IMR-90 (cell line): Measurements from ENCODE around the gene NUTM1. TPM values are rescaled to one million over a fixed set of nuclear protein-coding genes. Genes with fewer than 3 reads are reported as not detected.

Experiments used
- ATAC-seq: fragments of 200-7000 bp; cut with Tn5 transposase; 2 replicates; pipeline ENCODE4 v1.9.1; 2020; ENCODE audit warnings: low read depth, mild to moderate bottlenecking, moderate library complexity
- BruUV-seq: library from RNA; stranded (reverse); fragments of 400-500 nt; replicated peaks from 2 replicates; lab custom pipeline; 2021; lab: Mats Ljungman, UMichigan
- CTCF ChIA-PET: fragments of 300-600 bp; formaldehyde crosslinking; extraction: SDS; loops from one replicate; lab custom pipeline; 2021; ENCODE audit warnings: antibody characterized with exemption; lab: Yijun Ruan, JAX
- POLR2A ChIA-PET: fragments of 300-600 bp; sonication (Branson Sonifier 250); formaldehyde crosslinking; loops from one replicate; lab custom pipeline; 2022; ENCODE audit warnings: antibody characterized with exemption; ENCODE audit not compliant: unreplicated experiment; lab: Charles Lee
- DNase-seq: peaks from one replicate; pipeline ENCODE4 v3.0.0; 2013
- H2AFZ ChIP-seq: replicated peaks from 2 replicates; pipeline ENCODE3; 2013; ENCODE audit warnings: low read length, mild to moderate bottlenecking; ENCODE audit not compliant: poor library complexity
- H2AK5ac ChIP-seq: 2 replicates; pipeline ENCODE4 v1.6.1; 2013; ENCODE audit warnings: low read depth, low read length, inconsistent platforms
- H2AK9ac ChIP-seq: replicated peaks from 2 replicates; pipeline ENCODE3; 2013; ENCODE audit warnings: mild to moderate bottlenecking, low read depth, low read length, moderate library complexity; ENCODE audit not compliant: poor library complexity
- H2BK120ac ChIP-seq: 2 replicates; pipeline ENCODE4 v1.6.1; 2013; ENCODE audit warnings: low read depth, low read length, inconsistent platforms
- H2BK15ac ChIP-seq: 3 replicates; pipeline ENCODE4 v1.6.1; 2013; ENCODE audit warnings: low read depth, low read length, inconsistent platforms
- H2BK20ac ChIP-seq: 2 replicates; pipeline ENCODE4 v1.6.1; 2013; ENCODE audit warnings: low read depth, mild to moderate bottlenecking, inconsistent platforms, low read length, moderate library complexity
- H2BK5ac ChIP-seq: 2 replicates; pipeline ENCODE4 v1.6.1; 2013; ENCODE audit warnings: mild to moderate bottlenecking, low read depth, low read length, inconsistent platforms; ENCODE audit not compliant: poor library complexity, severe bottlenecking
- H3K14ac ChIP-seq: replicated peaks from 2 replicates; pipeline ENCODE4 v1.6.1; 2013; ENCODE audit warnings: low read depth, low read length, inconsistent platforms
- H3K18ac ChIP-seq: 2 replicates; pipeline ENCODE4 v1.6.1; 2013; ENCODE audit warnings: low read depth, low read length, control low read depth
- H3K23ac ChIP-seq: 2 replicates; pipeline ENCODE4 v1.6.1; 2013; ENCODE audit warnings: low read depth, low read length, inconsistent platforms
- H3K27ac ChIP-seq: 2 replicates; pipeline ENCODE4 v1.5.1; 2013; ENCODE audit warnings: mild to moderate bottlenecking, control low read depth, low read length; ENCODE audit not compliant: insufficient read depth
- H3K27me3 ChIP-seq: 2 replicates; pipeline ENCODE4 v1.6.1; 2013; ENCODE audit warnings: low read length; ENCODE audit not compliant: control insufficient read depth, insufficient read depth
- H3K36me3 ChIP-seq: 2 replicates; pipeline ENCODE4 v1.6.1; 2013; ENCODE audit warnings: low read length, mixed read lengths; ENCODE audit not compliant: control insufficient read depth, insufficient read depth
- H3K4ac ChIP-seq: 2 replicates; pipeline ENCODE4 v1.6.1; 2013; ENCODE audit warnings: low read depth, low read length, inconsistent platforms
- H3K4me1 ChIP-seq: 2 replicates; pipeline ENCODE4 v1.6.1; 2013; ENCODE audit warnings: low read length, mixed read lengths; ENCODE audit not compliant: control insufficient read depth, insufficient read depth
- H3K4me2 ChIP-seq: 2 replicates; pipeline ENCODE4 v1.6.1; 2013; ENCODE audit warnings: low read depth, mild to moderate bottlenecking, control low read depth, low read length, moderate library complexity
- H3K4me3 ChIP-seq: 2 replicates; pipeline ENCODE4 v1.5.1; 2013; ENCODE audit warnings: low read depth, mild to moderate bottlenecking, control low read depth, low read length, moderate library complexity; ENCODE audit not compliant: insufficient read depth
- H3K56ac ChIP-seq: 2 replicates; pipeline ENCODE4 v1.6.1; 2013; ENCODE audit warnings: low read length, inconsistent platforms; ENCODE audit not compliant: insufficient read depth; ENCODE audit errors: extremely low read depth
- H3K79me1 ChIP-seq, 2 experiments: 2 replicates each; pipeline ENCODE4 v1.6.1; 2013; ENCODE audit warnings: low read length in 2 of 2, inconsistent platforms in 1 of 2, low read depth in 1 of 2
- H3K9ac ChIP-seq: 2 replicates; pipeline ENCODE4 v1.6.1; 2013; ENCODE audit warnings: low read depth, low read length, control low read depth
- H3K9me1 ChIP-seq: 2 replicates; pipeline ENCODE4 v1.6.1; 2013; ENCODE audit warnings: low read length, inconsistent platforms; ENCODE audit not compliant: insufficient read depth
- H3K9me3 ChIP-seq: 2 replicates; pipeline ENCODE4 v1.6.1; 2013; ENCODE audit warnings: low read length; ENCODE audit not compliant: control insufficient read depth, insufficient read depth
- H4K20me1 ChIP-seq: 2 replicates; pipeline ENCODE4 v1.6.1; 2013; ENCODE audit warnings: low read length, inconsistent platforms; ENCODE audit not compliant: insufficient read depth
- H4K5ac ChIP-seq: 2 replicates; pipeline ENCODE4 v1.6.1; 2013; ENCODE audit warnings: mild to moderate bottlenecking, low read depth, low read length, control low read depth
- H4K8ac ChIP-seq, 2 experiments: 2 replicates each; pipeline ENCODE4 v1.6.1; 2013; ENCODE audit warnings: low read depth in 2 of 2, low read length in 2 of 2, control low read depth in 1 of 2, inconsistent platforms in 1 of 2
- H4K91ac ChIP-seq: 2 replicates; pipeline ENCODE4 v1.6.1; 2013; ENCODE audit warnings: low read depth, low read length, inconsistent platforms; ENCODE audit not compliant: insufficient read depth
- BHLHE40 ChIP-seq: fragments of 150-350 bp; IDR thresholded peaks from 2 replicates; pipeline ENCODE4 v1.6.1; 2016; ENCODE audit warnings: mild to moderate bottlenecking, low read depth, low read length
- CEBPB ChIP-seq: IDR thresholded peaks from 2 replicates; pipeline ENCODE4 v1.6.1; 2012; ENCODE audit warnings: low read depth, low read length, improper control_type of control experiment
- CHD1 ChIP-seq: IDR thresholded peaks from 2 replicates; pipeline ENCODE4 v1.6.1; 2012; ENCODE audit warnings: low read depth, low read length, improper control_type of control experiment
- MAFK ChIP-seq: IDR thresholded peaks from 2 replicates; pipeline ENCODE4 v1.6.1; 2012; ENCODE audit warnings: low read depth, low read length, improper control_type of control experiment
- MAZ ChIP-seq: IDR thresholded peaks from 2 replicates; pipeline ENCODE4 v1.6.1; 2012; ENCODE audit warnings: low read depth, mild to moderate bottlenecking, low read length, improper control_type of control experiment, moderate library complexity, borderline replicate concordance
- MXI1 ChIP-seq: IDR thresholded peaks from 2 replicates; pipeline ENCODE4 v1.6.1; 2012; ENCODE audit warnings: low read depth, mild to moderate bottlenecking, low read length, moderate library complexity, borderline replicate concordance
- RCOR1 ChIP-seq: IDR thresholded peaks from 2 replicates; pipeline ENCODE4 v1.6.1; 2012; ENCODE audit warnings: mild to moderate bottlenecking, low read length, improper control_type of control experiment; ENCODE audit not compliant: insufficient replicate concordance
- USF2 ChIP-seq: fragments of 150-350 bp; IDR thresholded peaks from 2 replicates; pipeline ENCODE4 v1.6.1; 2017; ENCODE audit warnings: mild to moderate bottlenecking, antibody characterized with exemption, low read length, low read depth
- WGBS, 2 experiments: methylation state at CpG; one replicate each; pipeline versions ENCODE4 v1.1.5 to v1.1.7; 2013; ENCODE audit warnings: missing lambda C conversion rate in 2 of 2; ENCODE audit not compliant: insufficient read length in 1 of 2; ENCODE audit errors: extremely low coverage in 2 of 2; 5-methylcytosine and 5-hydroxymethylcytosine counted together
- dilution Hi-C: fragments of 300-500 bp; cut with HindIII; formaldehyde crosslinking; loops from one replicate; pipeline ENCODE4 v1.14.3; 2018; ENCODE audit warnings: low sequenced_read_pairs; ENCODE audit not compliant: unreplicated experiment
- in situ Hi-C: fragments of 300-500 bp; cut with MboI; formaldehyde crosslinking; loops from 3 replicates; pipeline ENCODE4 v1.14.3; 2019; ENCODE audit warnings: low sequenced_read_pairs, inconsistent platforms, mixed read lengths
- intact Hi-C: fragments of 100-400 bp; cut with micrococcal nuclease; formaldehyde crosslinking; loops from 2 replicates; pipeline ENCODE4 v1.10.0; 2022
- polyA plus RNA-seq, 3 experiments: library from polyadenylated mRNA; depleted of rRNA; stranded (reverse); fragments of >200 nt; gene quantifications; 2 replicates each; pipeline ENCODE4 v1.2.3, GENCODE V29; 2012; ENCODE audit warnings: low replicate concordance in 1 of 3
- total RNA-seq: library from RNA; depleted of rRNA; stranded (reverse); fragments of >200 nt; gene quantifications from 2 replicates; pipeline ENCODE4 v1.2.3, GENCODE V29; 2012

NUTM1 gene
- total and polyA plus RNA-seq, 2 of the 4 experiments (the other 2 are of a cell fraction): not detected

DNA sequence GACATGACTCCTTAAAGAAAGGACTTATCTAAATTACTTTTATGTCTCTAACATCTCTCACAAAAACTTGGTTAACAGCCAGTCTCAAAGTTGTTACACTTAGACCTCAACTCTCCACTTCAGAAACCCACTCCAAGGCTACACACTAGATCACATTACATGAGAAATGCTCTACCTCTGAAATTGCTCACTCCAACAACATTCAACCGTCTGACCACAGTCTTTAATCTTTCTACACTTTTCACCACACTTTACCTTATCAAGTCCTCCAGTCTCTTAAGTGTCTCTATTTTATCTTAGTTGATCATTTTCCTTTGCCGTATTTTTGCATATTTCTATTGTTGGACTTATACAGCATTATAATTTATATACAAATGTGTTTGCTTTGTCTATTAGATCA is 11.3 kb upstream of the NUTM1 start:
- H3K9me1 ChIP-seq: no peaks in the 10 kb centered on the region
- TF ChIP-seq MXI1 (no peak), MAFK (no peak), RCOR1 (no peak), CHD1 (no peak), BHLHE40 (no peak), USF2 (no peak), CEBPB (no peak), MAZ (no peak)
- H3K18ac ChIP-seq: no peak overlapping the region
- H2AK5ac ChIP-seq: no peak overlapping the region
- H3K14ac ChIP-seq: no peak overlapping the region
- no peak for DNase-seq
- intact Hi-C loops: no loop called here
- dilution Hi-C loops: no loop called here
- H3K4ac ChIP-seq: no peak overlapping the region
- ChIA-PET POLR2A (no interaction called here), CTCF (no interaction called here)
- no peaks in the 10 kb centered on the region for H3K27me3 ChIP-seq
- BruUV-seq: no TSS peak
- no peak overlapping the region for H2AFZ ChIP-seq
- ATAC-seq: no peak
- in situ Hi-C loops: no loop called here
- no peak overlapping the region for H3K27ac ChIP-seq
- no peak overlapping the region for H4K91ac ChIP-seq
- H3K9ac ChIP-seq: no peak overlapping the region
- no peak overlapping the region for H3K4me3 ChIP-seq
- H3K36me3 ChIP-seq: no peaks in the 10 kb centered on the region
- no peak overlapping the region for H4K8ac ChIP-seq
- no peak overlapping the region for H2BK5ac ChIP-seq
- WGBS, 2 experiments: 86 to 100% methylated on average over 1 of the region's 2 CpGs
- peaks cover under 1 to 5% of the 10 kb centered on the region in 2 experiments; a peak in 3 of 4 replicates for H3K79me1 ChIP-seq
- peaks cover 4% of the 10 kb centered on the region for H3K4me1 ChIP-seq
- no peak overlapping the region for H2BK15ac ChIP-seq
- H4K20me1 ChIP-seq: no peaks in the 10 kb centered on the region
- H2BK20ac ChIP-seq: no peak overlapping the region
- H4K5ac ChIP-seq: no peak overlapping the region
- H3K4me2 ChIP-seq: no peak overlapping the region
- no peak overlapping the region for H3K23ac ChIP-seq
- H3K9me3 ChIP-seq: no peaks in the 10 kb centered on the region
- no peak overlapping the region for H3K56ac ChIP-seq
- no peak overlapping the region for H2BK120ac ChIP-seq
- no peak overlapping the region for H2AK9ac ChIP-seq
